Measurements from ENCODE around the gene SVOP. TPM values are rescaled to one million over a fixed set of nuclear protein-coding genes. Genes with fewer than 3 reads are reported as not detected.

The SVOP gene
- total RNA-seq, 1 experiment from 2014 or later, result 0.47 TPM

- H3K9ac ChIP-seq (ENCODE audit: low read length), result no peak overlapping the region
- H4K20me1 ChIP-seq (ENCODE audit: insufficient read depth), result no peaks in the 10 kb centered on the region
- no peaks in the 10 kb centered on the region for H3K9me2 ChIP-seq (ENCODE audit: insufficient read depth)
- DNase-seq (ENCODE audit: low read depth, low spot score), result no peak
- no peak overlapping the region for H3K4me3 ChIP-seq (replicated peaks in 1 of 2; ENCODE audit: low read depth in 1 of 2, low read length in 2 of 2)
- no peak for ATAC-seq
- POLR2A ChIA-PET, result no interaction called here
- intact Hi-C loops (cut with micrococcal nuclease), result no loop called here
- RAD21 ChIA-PET (ENCODE audit: low non-redundant PET in 1 of 2, low total read pairs in 2 of 2, uncharacterized antibody in 2 of 2, unreplicated experiment in 2 of 2), result no interaction called here
- no peak for TF ChIP-seq ELF1 (IDR thresholded peaks at IDR 0.05; ENCODE audit: borderline replicate concordance, low read depth)
- no peak for TF ChIP-seq CEBPB (IDR thresholded peaks at IDR 0.05; ENCODE audit: low read depth)
- TF ChIP-seq ZBTB33 (IDR thresholded peaks at IDR 0.05; ENCODE audit: extremely low read depth, insufficient replicate concordance, low read length), result no peak
- no peak for TF ChIP-seq SP1 (IDR thresholded peaks at IDR 0.05; ENCODE audit: low read depth)
- no peak for TF ChIP-seq POLR2A (IDR thresholded peaks at IDR 0.05; ENCODE audit: borderline replicate concordance, extremely low read depth, insufficient read depth, insufficient read length)
- no peak for TF ChIP-seq JUND (IDR thresholded peaks at IDR 0.05)
- TF ChIP-seq TCF7L2 (IDR thresholded peaks at IDR 0.05; ENCODE audit: borderline replicate concordance, extremely low read depth, insufficient read depth, insufficient read length), result no peak
- TF ChIP-seq CTCF (IDR thresholded peaks at IDR 0.05 in 2 of 3, conservative IDR thresholded peaks at IDR 0.05 in 1 of 3; ENCODE audit: borderline replicate concordance in 1 of 3, insufficient read depth in 1 of 3, low read depth in 2 of 3, low read length in 2 of 3), result no peak
- no peak overlapping the region for H2AFZ ChIP-seq (ENCODE audit: low read depth, low read length, poor library complexity, severe bottlenecking)
- H3K4me2 ChIP-seq (ENCODE audit: low read length), result no peak overlapping the region
- no TSS peak for BruUV-seq (replicated peaks)
- no peaks in the 10 kb centered on the region for H3K4me1 ChIP-seq (ENCODE audit: control insufficient read depth in 1 of 2, insufficient read depth in 2 of 2, low read length in 2 of 2)
- no peaks in the 10 kb centered on the region; a peak in 1 of 4 replicates for H3K9me3 ChIP-seq (ENCODE audit: control insufficient read depth in 1 of 2, insufficient read depth in 1 of 2, low read depth in 1 of 2, low read length in 2 of 2)
- H3K27me3 ChIP-seq (ENCODE audit: insufficient read depth, low read length), result peaks cover 11% of the 10 kb centered on the region; the same call in 1 of the 2 replicates
- no peak overlapping the region for H3K27ac ChIP-seq (ENCODE audit: low read depth, low read length)
- no peaks in the 10 kb centered on the region for H3K79me2 ChIP-seq (ENCODE audit: insufficient read depth, low read length)
- CTCF ChIA-PET, result no interaction called here
- no peaks in the 10 kb centered on the region for H3K36me3 ChIP-seq (ENCODE audit: control insufficient read depth in 1 of 2, insufficient read depth in 2 of 2, low read length in 2 of 2)
These were observed 125.6 kb downstream of the SVOP start for GRCh38 chr12:108895220-108895802.

Data from HCT116 (cell line).